EH (cell line): Measurements from ENCODE around the gene SLC16A13.

Experiments used
- DNase-seq: peaks from one replicate; pipeline ENCODE4 v3.0.0-alpha.2; 2015; ENCODE audit warnings: low read depth

Gene SLC16A13

GRCh38 chr17:7014261-7014994, 21.4 kb upstream of the SLC16A13 start:
- peak; percentile 98 for DNase-seq

- DNase-seq, result peak; percentile 68
Measured at GRCh38 chr17:7014995-7015958, 20.5 kb upstream of the SLC16A13 start.

DNA sequence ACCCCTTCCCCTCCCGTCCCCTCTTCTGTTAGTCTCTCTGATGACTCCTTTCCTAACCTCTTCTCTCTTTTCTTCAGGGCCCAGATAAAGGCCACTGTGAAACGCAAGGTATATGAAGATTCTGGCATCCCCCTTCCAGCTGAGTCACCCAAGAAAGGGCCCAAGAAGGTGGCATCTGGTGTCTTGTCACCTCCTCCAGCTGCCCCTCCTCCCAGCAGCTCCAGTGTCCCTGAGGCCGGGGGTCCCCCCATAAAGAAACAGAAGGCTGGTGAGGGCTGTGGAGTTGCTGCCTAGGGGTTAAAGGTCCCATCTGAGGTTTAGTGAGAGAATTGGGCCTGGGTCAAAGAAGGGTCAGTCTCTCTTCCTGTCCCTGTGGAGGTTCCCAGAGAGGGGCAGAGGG, 19.4 kb upstream of the SLC16A13 start:
- no peak for DNase-seq

DNA sequence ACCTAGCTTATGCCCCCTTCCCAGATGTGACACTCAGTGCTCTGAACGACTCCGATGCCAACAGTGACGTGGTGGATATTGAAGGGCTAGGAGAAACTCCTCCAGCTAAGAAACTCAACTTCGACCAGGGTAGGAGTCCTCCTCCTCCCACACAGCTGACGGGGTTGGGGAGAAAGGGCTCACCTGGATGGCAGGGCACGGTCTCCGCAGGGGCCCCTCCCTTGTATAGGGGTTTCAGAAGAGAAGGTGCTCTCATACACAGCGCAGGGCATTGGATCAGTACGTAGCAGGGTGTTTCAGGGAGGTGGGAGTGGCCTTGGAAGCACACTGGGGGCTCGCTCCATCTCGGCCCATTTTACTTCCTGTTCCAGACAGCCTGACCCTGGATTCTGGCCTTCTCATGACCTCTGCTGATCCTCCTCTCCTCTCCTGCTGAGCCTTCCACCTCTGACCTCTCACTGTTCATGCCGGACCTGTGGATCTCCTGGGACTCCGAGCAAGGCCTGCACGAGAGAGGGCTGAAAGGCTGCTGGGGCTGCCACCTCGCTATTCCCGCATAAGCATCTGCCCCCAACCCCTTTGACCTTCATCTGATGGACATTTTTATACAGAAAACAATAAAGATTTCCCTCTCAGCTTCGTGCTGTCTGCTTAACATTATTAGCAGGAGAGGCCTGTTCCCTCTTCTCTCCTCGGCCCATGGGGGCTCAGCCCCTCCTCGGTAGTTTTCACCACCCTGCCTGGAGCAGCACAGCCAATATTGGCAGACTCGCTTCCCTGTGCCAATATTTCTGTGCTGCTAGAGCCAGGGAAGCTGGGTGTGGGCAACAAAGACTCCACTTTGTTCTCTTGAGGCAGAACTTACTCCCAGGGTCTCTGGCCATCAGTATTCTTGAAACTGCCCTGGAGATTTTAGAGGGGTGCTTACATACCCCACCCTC, 18.7 kb upstream of the SLC16A13 start:
- no peak for DNase-seq

DNA sequence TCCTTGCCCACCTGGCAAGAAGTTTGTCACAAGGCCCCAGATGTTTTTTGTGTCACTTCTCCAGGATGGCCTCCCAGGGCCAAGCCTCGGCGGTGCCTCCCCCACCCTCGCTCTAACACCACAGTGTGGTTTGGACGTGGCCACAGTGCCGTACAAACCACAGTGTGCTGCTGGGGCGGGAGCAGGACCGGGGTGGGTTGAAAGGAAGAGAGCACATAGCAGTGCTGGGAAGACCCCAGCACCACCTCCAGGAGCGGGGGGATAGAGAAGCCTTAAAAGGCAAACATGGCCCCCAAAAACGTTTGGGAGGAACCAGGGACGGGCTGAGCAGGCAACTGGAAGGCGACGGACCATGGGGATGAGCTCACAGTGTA, 18.0 kb upstream of the SLC16A13 start:
- no peak for DNase-seq

DNA sequence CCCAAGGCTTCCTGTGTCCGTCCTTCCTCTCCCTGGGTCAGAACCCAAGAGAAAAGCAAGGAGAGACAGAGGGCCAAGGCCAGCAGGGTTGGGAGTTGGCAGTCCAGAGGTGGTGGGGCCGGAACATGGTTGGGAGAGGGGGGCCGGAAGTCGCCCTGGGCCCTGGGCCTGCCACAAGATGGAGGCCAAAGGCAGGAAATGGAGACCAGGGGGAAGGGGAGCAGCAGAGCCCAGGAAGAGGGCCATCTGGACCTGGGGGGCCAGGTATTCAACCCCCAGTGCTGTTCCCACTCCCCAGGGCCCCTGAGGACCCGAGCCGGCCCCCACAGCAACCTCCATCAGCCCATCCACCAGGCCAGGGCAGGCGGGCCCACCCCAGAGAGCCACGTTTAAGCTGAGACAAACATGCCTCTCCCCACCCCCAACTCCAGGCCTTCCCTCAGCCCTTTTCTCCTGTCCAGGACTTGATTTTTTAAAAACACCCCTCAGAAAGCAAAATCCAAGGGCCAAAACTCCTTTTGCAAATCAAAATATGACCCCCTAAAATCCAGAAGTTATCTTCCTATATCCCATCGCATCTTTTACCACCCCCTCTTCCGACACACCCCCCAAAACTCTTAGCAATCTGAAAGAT, 17.4 kb upstream of the SLC16A13 start:
- DNase-seq, result no peak

DNA sequence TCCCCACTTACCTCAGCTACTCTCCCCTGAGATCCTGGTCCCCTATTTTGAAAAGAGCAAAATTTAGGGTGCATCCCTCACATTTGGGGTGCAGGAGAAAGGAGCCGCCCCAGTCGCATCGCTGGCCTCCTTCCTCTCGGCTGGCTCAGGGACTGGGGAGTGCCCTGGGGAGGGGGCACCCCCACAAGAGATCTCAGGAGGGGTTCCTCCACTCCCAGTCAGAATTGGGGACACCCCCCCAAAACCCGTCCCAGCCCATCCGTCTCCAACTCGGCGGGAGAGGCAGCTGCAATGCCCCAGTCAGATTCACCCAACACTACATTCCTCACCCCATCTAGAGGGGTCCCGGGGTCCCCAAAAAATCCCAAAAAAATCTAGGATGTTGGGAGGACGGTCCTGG, 16.4 kb upstream of the SLC16A13 start:
- DNase-seq, result no peak

DNA sequence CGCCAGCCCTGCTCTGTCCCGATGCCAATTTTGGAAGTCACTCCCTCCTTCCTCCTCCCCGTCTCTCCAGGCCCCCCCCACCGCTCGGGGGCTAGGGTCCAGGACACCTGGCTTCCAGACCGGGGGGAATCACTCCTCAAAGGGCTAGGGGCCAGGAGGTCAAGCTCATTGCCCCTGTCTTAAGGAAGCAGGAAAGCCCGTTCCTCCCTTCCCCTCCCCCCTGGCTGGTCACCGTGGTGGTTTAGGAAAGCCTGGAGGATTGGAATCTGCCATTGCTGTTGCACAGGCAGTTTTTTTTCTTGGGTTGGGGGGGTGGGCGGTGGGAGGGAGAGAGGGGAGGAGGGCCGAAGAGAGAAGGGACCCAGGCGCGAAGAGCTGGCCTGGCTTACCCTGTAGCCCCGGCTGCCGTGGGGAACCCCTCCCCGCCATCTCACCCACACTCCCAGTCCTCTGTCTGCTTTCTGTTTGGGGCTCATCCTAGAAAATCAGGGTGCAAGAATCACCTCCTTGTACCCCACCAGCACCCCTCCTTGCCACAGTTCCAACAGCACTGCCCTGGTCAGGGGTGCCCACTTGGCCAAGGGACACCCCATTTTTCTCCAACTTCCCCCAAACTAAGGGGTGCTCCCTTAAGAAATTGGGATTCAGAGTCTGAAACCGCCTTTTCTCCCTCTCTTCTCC, 15.8 kb upstream of the SLC16A13 start:
- DNase-seq, result peak; percentile 65

- DNase-seq, result no peak
Measured at GRCh38 chr17:7020894-7021664, 14.7 kb upstream of the SLC16A13 start.

DNA sequence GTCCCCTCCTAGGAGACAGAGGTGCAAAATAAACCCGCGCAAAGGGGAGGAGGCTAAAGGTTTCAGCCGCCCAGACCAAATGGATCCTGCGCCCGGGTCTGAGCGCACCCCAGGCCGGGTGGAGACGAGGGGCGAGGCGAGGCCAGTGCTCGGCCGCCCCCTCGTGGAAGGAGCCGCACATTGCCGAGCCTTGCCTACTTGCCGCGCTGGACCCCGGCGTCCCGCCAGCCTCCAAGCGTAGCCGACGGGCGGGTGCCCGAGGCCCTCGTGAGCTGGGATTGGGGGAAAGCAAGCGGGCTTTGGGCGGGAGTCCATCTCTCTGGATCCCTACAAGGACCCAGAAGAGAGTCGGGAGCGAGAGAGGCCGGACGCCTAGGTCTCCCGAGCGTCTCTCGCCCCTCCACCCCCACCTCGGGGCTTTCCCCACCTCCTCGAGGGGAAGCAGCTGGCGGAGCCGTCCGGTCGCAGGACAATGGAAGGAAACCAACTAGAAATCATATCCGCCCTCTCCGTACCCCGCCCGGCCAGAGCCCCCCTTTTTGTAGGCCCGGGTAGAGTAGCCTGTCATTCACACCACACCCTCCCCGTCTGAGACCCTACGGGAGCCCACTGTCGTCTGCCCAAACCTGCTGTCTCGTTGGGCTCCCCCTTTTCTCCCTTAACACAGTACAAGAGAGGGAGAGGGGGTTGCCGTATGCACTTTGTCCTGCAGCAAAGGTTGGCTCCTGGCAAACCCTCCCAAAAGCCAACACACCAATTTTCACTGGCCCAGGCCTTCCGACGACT, 13.6 kb upstream of the SLC16A13 start:
- peak; percentile 66 for DNase-seq

- no peak for DNase-seq
Measured at GRCh38 chr17:7022781-7023571, 12.8 kb upstream of the SLC16A13 start, which contains the start of gene BCL6B. Gene BCL6B (plus strand): TSS chr17:7023050. CDS start chr17:7023672, 622 bp downstream.

DNA sequence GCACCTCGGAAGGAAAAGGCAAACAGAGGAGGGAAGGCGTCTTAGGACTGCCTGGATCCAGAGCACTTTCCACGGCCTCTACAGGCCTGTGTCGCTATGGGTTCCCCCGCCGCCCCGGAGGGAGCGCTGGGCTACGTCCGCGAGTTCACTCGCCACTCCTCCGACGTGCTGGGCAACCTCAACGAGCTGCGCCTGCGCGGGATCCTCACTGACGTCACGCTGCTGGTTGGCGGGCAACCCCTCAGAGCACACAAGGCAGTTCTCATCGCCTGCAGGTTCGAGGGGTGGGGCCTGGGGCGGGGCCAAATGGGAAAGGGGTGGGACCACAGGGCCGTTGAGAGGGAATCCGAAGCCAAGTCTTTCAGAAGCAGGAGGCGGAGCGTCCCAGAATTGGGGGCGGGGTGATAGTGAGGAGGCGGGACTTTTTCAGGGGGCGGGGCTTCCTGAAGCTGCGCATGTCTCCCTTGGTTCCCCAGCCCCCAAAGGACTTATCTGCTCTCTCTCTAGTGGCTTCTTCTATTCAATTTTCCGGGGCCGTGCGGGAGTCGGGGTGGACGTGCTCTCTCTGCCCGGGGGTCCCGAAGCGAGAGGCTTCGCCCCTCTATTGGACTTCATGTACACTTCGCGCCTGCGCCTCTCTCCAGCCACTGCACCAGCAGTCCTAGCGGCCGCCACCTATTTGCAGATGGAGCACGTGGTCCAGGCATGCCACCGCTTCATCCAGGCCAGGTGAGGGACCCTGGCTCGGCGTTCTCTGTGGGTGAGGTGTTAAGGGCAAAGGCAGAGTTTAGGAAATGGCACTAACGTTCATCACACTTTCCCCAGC, 12.0 kb upstream of the SLC16A13 start:
- DNase-seq, result peak; percentile 77

GRCh38 chr17:7024402-7024785, 11.4 kb upstream of the SLC16A13 start:
- DNase-seq, result no peak

DNA sequence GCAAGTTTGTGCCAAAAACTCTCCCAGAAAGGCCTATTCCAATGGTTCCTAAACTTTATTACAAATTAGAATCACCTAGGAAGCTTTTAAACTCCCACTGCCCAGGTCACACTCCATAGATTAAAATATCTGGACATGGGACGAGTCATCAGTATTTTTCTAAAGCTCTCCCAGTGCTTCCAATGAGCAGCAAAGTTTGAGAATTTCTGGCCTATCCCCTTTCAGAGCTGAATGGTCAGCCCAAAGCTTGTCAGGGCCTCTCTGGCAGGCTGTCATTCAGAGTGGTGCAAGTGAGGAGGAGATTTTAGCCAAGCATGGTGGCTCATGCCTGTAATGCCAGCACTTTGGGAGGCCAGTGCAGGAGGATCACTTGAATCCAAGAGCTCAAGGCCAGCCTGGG, 10.6 kb upstream of the SLC16A13 start:
- peak; percentile 30 for DNase-seq

- DNase-seq, result no peak
Measured at GRCh38 chr17:7026471-7027115, 9.2 kb upstream of the SLC16A13 start.

DNA sequence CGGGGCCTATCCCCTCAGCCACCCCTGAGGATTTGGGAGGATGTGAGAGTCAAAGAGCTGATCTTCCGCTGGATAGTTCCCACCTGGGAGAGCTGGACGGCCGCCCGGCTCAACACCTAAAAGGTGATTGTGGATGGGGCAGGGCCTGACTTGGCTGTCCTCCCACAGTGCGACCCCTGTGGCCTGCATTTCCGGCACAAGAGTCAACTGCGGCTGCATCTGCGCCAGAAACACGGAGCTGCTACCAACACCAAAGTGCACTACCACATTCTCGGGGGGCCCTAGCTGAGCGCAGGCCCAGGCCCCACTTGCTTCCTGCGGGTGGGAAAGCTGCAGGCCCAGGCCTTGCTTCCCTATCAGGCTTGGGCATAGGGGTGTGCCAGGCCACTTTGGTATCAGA, 8.5 kb upstream of the SLC16A13 start:
- no peak for DNase-seq

- no peak for DNase-seq
Measured at GRCh38 chr17:7029096-7029495, 6.7 kb upstream of the SLC16A13 start.
